ENCODE measurements around the gene SH3GLB1. TPM values are rescaled to one million over a fixed set of nuclear protein-coding genes. Genes with fewer than 3 reads are reported as not detected.

The SH3GLB1 gene
- total and polyA plus RNA-seq, 9 of the 15 experiments (the other 6 are each of a cell fraction or from before 2014, with no cell fraction given), result 8.6 to 34.2 (median 24.2) TPM

DNA sequence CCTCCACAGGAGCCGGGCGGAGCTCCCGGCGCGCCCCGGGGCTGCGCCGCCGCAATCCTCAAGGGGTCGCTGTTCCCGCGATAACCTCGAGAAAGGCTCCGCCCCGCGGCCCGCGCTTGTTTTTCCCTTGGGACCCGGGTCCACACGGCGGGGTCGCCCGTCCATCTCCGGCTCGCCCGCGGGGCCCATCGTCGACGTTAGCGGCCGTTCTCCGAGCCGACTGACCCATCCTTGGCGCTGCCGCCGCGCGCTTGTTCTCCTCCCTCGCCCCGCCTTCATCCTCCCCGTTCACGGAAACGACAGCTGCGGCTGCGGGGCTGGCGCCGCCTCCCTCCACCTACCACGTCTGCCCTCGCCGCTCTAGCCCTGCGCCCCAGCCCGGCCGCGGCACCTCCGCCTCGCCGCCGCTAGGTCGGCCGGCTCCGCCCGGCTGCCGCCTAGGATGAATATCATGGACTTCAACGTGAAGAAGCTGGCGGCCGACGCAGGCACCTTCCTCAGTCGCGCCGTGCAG lies at the start of gene SH3GLB1 (continued):
- TF ChIP-seq, protein P1, sequence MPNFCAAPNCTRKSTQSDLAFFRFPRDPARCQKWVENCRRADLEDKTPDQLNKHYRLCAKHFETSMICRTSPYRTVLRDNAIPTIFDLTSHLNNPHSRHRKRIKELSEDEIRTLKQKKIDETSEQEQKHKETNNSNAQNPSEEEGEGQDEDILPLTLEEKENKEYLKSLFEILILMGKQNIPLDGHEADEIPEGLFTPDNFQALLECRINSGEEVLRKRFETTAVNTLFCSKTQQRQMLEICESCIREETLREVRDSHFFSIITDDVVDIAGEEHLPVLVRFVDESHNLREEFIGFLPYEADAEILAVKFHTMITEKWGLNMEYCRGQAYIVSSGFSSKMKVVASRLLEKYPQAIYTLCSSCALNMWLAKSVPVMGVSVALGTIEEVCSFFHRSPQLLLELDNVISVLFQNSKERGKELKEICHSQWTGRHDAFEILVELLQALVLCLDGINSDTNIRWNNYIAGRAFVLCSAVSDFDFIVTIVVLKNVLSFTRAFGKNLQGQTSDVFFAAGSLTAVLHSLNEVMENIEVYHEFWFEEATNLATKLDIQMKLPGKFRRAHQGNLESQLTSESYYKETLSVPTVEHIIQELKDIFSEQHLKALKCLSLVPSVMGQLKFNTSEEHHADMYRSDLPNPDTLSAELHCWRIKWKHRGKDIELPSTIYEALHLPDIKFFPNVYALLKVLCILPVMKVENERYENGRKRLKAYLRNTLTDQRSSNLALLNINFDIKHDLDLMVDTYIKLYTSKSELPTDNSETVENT (CRISPR knock-in tag; IDR thresholded peaks at IDR 0.05), result peak; percentile 52; the same call in 1 of the 2 replicates
- TF ChIP-seq TEAD4 (IDR thresholded peaks at IDR 0.05; ENCODE audit: low read length), result peak; percentile 26; the same call in 1 of the 2 replicates
- TF ChIP-seq TEAD4 (CRISPR knock-in tag; IDR thresholded peaks at IDR 0.05; ENCODE audit: borderline replicate concordance), result no peak
- peak; percentile 18; the same call in 1 of the 2 replicates for TF ChIP-seq HLTF (IDR thresholded peaks at IDR 0.05)
- TF ChIP-seq, protein P2, sequence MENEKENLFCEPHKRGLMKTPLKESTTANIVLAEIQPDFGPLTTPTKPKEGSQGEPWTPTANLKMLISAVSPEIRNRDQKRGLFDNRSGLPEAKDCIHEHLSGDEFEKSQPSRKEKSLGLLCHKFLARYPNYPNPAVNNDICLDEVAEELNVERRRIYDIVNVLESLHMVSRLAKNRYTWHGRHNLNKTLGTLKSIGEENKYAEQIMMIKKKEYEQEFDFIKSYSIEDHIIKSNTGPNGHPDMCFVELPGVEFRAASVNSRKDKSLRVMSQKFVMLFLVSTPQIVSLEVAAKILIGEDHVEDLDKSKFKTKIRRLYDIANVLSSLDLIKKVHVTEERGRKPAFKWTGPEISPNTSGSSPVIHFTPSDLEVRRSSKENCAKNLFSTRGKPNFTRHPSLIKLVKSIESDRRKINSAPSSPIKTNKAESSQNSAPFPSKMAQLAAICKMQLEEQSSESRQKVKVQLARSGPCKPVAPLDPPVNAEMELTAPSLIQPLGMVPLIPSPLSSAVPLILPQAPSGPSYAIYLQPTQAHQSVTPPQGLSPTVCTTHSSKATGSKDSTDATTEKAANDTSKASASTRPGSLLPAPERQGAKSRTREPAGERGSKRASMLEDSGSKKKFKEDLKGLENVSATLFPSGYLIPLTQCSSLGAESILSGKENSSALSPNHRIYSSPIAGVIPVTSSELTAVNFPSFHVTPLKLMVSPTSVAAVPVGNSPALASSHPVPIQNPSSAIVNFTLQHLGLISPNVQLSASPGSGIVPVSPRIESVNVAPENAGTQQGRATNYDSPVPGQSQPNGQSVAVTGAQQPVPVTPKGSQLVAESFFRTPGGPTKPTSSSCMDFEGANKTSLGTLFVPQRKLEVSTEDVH (IDR thresholded peaks at IDR 0.05; ENCODE audit: low read depth, partially characterized antibody), result peak; percentile 56
- no peak for TF ChIP-seq HMG20B (CRISPR knock-in tag; IDR thresholded peaks at IDR 0.05)
- TF ChIP-seq POU5F1 (IDR thresholded peaks at IDR 0.05; ENCODE audit: borderline replicate concordance, low read depth, low read length, partially characterized antibody), result no peak
- TF ChIP-seq HIVEP1 (CRISPR knock-in tag; IDR thresholded peaks at IDR 0.05), result no peak
- TF ChIP-seq GABPA (tag; conservative IDR thresholded peaks at IDR 0.05; ENCODE audit: low read depth), result no peak; the same call in 1 of the 2 replicates
- no peak for TF ChIP-seq ZC3H8 (IDR thresholded peaks at IDR 0.05)
- TF ChIP-seq, protein P3, sequence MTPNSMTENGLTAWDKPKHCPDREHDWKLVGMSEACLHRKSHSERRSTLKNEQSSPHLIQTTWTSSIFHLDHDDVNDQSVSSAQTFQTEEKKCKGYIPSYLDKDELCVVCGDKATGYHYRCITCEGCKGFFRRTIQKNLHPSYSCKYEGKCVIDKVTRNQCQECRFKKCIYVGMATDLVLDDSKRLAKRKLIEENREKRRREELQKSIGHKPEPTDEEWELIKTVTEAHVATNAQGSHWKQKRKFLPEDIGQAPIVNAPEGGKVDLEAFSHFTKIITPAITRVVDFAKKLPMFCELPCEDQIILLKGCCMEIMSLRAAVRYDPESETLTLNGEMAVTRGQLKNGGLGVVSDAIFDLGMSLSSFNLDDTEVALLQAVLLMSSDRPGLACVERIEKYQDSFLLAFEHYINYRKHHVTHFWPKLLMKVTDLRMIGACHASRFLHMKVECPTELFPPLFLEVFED (CRISPR knock-in tag; conservative IDR thresholded peaks at IDR 0.05), result no peak
- no peak for TF ChIP-seq ADNP (tag; IDR thresholded peaks at IDR 0.05)
- TF ChIP-seq, protein P4, sequence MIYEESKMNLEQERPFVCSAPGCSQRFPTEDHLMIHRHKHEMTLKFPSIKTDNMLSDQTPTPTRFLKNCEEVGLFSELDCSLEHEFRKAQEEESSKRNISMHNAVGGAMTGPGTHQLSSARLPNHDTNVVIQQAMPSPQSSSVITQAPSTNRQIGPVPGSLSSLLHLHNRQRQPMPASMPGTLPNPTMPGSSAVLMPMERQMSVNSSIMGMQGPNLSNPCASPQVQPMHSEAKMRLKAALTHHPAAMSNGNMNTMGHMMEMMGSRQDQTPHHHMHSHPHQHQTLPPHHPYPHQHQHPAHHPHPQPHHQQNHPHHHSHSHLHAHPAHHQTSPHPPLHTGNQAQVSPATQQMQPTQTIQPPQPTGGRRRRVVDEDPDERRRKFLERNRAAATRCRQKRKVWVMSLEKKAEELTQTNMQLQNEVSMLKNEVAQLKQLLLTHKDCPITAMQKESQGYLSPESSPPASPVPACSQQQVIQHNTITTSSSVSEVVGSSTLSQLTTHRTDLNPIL (CRISPR knock-in tag; IDR thresholded peaks at IDR 0.05), result no peak
- TF ChIP-seq, protein P5, sequence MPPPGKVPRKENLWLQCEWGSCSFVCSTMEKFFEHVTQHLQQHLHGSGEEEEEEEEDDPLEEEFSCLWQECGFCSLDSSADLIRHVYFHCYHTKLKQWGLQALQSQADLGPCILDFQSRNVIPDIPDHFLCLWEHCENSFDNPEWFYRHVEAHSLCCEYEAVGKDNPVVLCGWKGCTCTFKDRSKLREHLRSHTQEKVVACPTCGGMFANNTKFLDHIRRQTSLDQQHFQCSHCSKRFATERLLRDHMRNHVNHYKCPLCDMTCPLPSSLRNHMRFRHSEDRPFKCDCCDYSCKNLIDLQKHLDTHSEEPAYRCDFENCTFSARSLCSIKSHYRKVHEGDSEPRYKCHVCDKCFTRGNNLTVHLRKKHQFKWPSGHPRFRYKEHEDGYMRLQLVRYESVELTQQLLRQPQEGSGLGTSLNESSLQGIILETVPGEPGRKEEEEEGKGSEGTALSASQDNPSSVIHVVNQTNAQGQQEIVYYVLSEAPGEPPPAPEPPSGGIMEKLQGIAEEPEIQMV (tag; conservative IDR thresholded peaks at IDR 0.05; ENCODE audit: low read depth), result no peak
- no peak for TF ChIP-seq SAFB2 (IDR thresholded peaks at IDR 0.05; ENCODE audit: borderline replicate concordance, low read depth, low read length, severe bottlenecking)
- TF ChIP-seq MECOM (CRISPR knock-in tag; IDR thresholded peaks at IDR 0.05), result no peak
- peak; percentile 53 for TF ChIP-seq HNRNPK (IDR thresholded peaks at IDR 0.05; ENCODE audit: low read depth, low read length, poor library complexity, severe bottlenecking)
- no peak for TF ChIP-seq SMAD3 (CRISPR knock-in tag; conservative IDR thresholded peaks at IDR 0.05)
- no peak for TF ChIP-seq YBX1 (IDR thresholded peaks at IDR 0.05)
- peak in 1 of 2 experiments; percentile 31; a peak in 1 of 4 replicates for TF ChIP-seq TBL1XR1 (IDR thresholded peaks at IDR 0.05; ENCODE audit: low read length in 2 of 2)

Data from K562 (cell line).